K562 (cell line): ENCODE measurements around the gene THEM4. TPM values are rescaled to one million over a fixed set of nuclear protein-coding genes. Genes with fewer than 3 reads are reported as not detected.

Source experiments
- BCL6 ChIP-seq: fragments of 250-450 bp; sonication (Bioruptor Pico); IDR thresholded peaks from 2 replicates; pipeline ENCODE4 v1.4.0; 2020
- CHAMP1 ChIP-seq: fragments of 450-650 bp; IDR thresholded peaks from 2 replicates; pipeline ENCODE4 v1.6.1; 2016; ENCODE audit warnings: mild to moderate bottlenecking
- ELK3 ChIP-seq: fragments of 450-650 bp; formaldehyde crosslinking; IDR thresholded peaks from 2 replicates; pipeline ENCODE4 v1.4.0; 2020; ENCODE audit warnings: mild to moderate bottlenecking
- FOXM1 ChIP-seq, 2 experiments: fragments of 450-650 bp in 1 of 2; sonication (generic) in 1 of 2; formaldehyde crosslinking in 1 of 2; IDR thresholded peaks; 2 replicates each; pipeline versions ENCODE4 v1.6.1 to v1.9.0; 2017 to 2022; ENCODE audit warnings: low read depth in 2 of 2, mild to moderate bottlenecking in 2 of 2, missing genetic modification reagents in 1 of 2, moderate library complexity in 1 of 2
- GTF3C2 ChIP-seq: IDR thresholded peaks from 3 replicates; pipeline ENCODE4 v1.6.1; 2011; ENCODE audit warnings: borderline replicate concordance, mild to moderate bottlenecking, moderate library complexity; ENCODE audit not compliant: insufficient read length; ENCODE audit errors: extremely low read depth
- MAFF ChIP-seq: IDR thresholded peaks from 2 replicates; pipeline ENCODE4 v1.6.1; 2012; ENCODE audit warnings: low read length, improper control_type of control experiment
- MED1 ChIP-seq: sonication (generic); formaldehyde crosslinking; IDR thresholded peaks from 2 replicates; pipeline ENCODE4 v1.8.1; 2023; ENCODE audit warnings: missing genetic modification reagents, borderline replicate concordance
- MITF ChIP-seq: IDR thresholded peaks from 2 replicates; pipeline ENCODE4 v1.6.1; 2014; ENCODE audit warnings: antibody characterized with exemption
- SMARCA5 ChIP-seq: fragments of 450-650 bp; IDR thresholded peaks from 2 replicates; pipeline ENCODE4 v1.6.1; 2016
- SNRNP70 ChIP-seq: fragments of 200-400 bp; formaldehyde crosslinking; optimal IDR thresholded peaks from 2 replicates; pipeline ENCODE3; 2017; ENCODE audit warnings: low read depth, low read length
- SREBF1 ChIP-seq: fragments of 150-350 bp; IDR thresholded peaks from 2 replicates; pipeline ENCODE4 v1.6.1; 2014; ENCODE audit warnings: antibody characterized with exemption, low read depth, low read length, borderline replicate concordance
- STAG1 ChIP-seq: sonication (generic); formaldehyde crosslinking; IDR thresholded peaks from 2 replicates; pipeline ENCODE4 v1.5.0; 2020; ENCODE audit warnings: missing genetic modification reagents, borderline replicate concordance
- TSHZ1 ChIP-seq: fragments of 250-450 bp; sonication (Bioruptor Pico); IDR thresholded peaks from 2 replicates; pipeline ENCODE4 v1.4.0; 2020; ENCODE audit warnings: mild to moderate bottlenecking, moderate library complexity
- ZNF133 ChIP-seq: fragments of 250-450 bp; sonication (Bioruptor Pico); IDR thresholded peaks from 2 replicates; pipeline ENCODE4 v1.4.0; 2020; ENCODE audit warnings: mild to moderate bottlenecking
- polyA plus RNA-seq, 8 experiments: library from polyadenylated mRNA; depleted of rRNA in 4 of 8; stranded (reverse) in 5 of 8; unstranded in 3 of 8; fragments of >200 nt; fragmentation: Nextera tagmentation in 2 of 8; fragmentation: Illumina TruSeq in 1 of 8; extraction: Ambion mirVana in 2 of 8; extraction: Trizol in 1 of 8; gene quantifications; 2 replicates each; pipeline versions ENCODE4 v1.2.1 to v1.2.3, GENCODE V29; 2011 to 2014; ENCODE audit warnings: inconsistent platforms in 1 of 8, missing spikeins in 1 of 8
- total RNA-seq, 7 experiments: library from RNA; depleted of rRNA in 6 of 7; stranded (reverse); fragments of >200 nt in 6 of 7; fragmentation: Illumina TruSeq in 2 of 7; extraction: Trizol in 2 of 7; gene quantifications; 2 replicates each; pipeline versions ENCODE4 v1.2.1 to v1.2.3, GENCODE V29; 2011 to 2021; ENCODE audit warnings: low replicate concordance in 1 of 7

The THEM4 gene
- total and polyA plus RNA-seq, 9 of the 15 experiments (the other 6 are each of a cell fraction or from before 2014, with no cell fraction given), result 8.6 to 71.9 (median 35.3) TPM

GRCh38 chr1:151909167-151910149 lies at the start of gene THEM4 (continued):
- TF ChIP-seq ZNF133 (no peak), SREBF1 (no peak), TSHZ1 (no peak), MAFF (no peak), MED1 (no peak), BCL6 (no peak), SMARCA5 (no peak), STAG1 (CRISPR knock-in tag) (no peak), MITF (no peak; the same call in 1 of the 2 replicates), CHAMP1 (no peak; the same call in 1 of the 2 replicates), SNRNP70 (no peak), GTF3C2 (no peak), ELK3 (CRISPR knock-in tag) (no peak), FOXM1 (IDR thresholded peaks at IDR 0.05; ENCODE audit: low read depth) (no peak; the same call in 1 of the 2 replicates), FOXM1 (CRISPR knock-in tag; IDR thresholded peaks at IDR 0.05; ENCODE audit: low read depth) (no peak; the same call in 1 of the 2 replicates)
